Measurements from ENCODE around the gene AK1. TPM values are rescaled to one million over a fixed set of nuclear protein-coding genes. Genes with fewer than 3 reads are reported as not detected.
A peak's percentile ranks its signal among the peaks of the same experiment; 100 is the strongest.

Gene AK1
- total and polyA plus RNA-seq, 9 of the 15 experiments (the other 6 are each of a cell fraction or from before 2014, with no cell fraction given) = 10.1 to 71.8 (median 39.0) TPM

DNA sequence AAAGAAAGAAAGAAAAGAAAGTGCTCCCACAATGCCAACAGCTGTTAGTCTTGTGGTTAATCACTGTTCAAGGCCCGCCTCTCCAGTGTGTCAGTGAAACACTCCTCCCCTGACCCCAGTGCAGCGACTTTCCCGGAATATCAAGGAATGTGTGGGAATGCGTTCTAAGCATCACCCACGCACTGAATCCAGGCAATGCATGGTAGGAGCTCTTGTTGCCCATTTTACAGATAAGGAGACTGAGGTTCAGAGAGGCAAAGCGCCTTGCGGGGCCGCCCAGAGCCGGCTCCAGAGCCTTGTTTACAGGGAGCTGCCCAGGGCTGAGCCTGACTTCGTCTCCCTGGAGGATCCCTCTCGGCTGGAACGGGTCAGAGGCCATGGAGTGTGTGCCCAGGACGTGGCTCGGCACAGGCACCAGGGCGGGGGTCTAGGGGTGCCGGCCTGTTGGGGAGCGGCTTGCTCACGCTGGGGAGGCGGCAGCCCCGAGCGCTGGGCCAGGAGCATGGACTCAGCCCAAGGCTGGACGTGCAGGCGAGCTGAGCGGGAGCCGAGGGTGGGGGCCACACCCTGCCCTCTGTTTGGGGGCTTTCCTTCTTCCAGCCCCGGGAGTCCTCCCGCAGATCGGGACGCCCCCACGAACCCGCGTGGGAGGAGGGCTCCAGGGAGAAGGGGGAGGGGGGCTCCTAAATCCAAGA is 21.1 kb upstream of the AK1 start (continued):
- TF ChIP-seq, protein P1, sequence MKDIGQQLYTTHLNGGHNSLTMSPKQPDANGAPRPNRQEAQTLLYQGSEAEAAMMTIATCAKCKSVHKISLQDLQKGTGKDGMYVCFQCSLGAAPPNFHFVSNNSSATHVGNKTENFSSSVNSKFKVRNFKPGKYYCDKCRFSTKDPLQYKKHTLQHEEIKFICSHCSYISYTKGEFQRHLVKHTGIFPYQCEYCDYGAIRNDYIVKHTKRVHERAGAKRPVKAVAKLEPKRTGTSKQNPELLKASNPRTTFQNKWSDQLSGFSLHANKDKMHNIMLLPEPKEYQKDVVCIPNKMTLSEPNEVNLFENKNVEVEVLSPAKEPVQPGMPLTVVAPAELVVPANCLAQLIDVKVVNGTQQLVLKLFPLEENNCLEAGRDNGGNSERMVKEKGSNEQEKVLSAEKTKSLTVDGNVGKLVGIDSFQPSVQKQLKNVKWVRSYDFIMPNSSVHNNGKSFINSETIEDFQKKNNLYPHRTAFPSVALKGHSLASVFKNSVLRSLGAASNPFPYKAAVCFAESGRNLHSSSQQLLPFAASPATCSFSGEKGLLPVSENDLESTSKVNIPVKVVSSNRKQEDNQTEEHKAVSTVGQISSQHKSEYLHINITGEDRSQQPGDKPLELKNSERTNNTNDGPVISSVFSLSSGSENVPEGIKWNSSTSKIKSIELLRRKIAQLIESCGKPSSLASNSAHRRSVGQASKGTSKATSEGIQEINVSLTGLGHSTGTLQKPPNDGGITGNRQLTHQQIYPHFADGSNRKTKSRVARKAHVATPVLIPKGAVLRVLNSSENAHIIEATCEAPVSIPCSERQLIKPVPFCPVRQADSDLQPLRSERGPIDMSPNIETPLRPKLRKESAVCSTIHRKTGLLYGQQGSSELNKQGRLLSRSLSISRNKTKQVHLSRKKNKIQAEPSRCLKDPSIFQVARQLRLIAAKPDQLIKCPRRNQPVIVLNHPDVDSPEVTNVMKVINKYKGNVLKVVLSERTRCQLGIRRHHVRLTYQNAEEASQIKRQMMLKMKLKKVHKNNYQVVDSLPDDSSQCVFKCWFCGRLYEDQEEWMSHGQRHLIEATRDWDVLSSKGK (CRISPR knock-in tag; IDR thresholded peaks at IDR 0.05) = no peak
- TF ChIP-seq NRF1 (conservative IDR thresholded peaks at IDR 0.05 in 1 of 2, IDR thresholded peaks at IDR 0.05 in 1 of 2) (0 out of 4 replicates have a peak, but pooled peaks of 1 of the 2 experiments have one; percentile 29), ZZZ3 (IDR thresholded peaks at IDR 0.05) (no peak), KDM5B (IDR thresholded peaks at IDR 0.05; ENCODE audit: insufficient replicate concordance, low read depth, low read length) (no peak), ZNF184 (CRISPR knock-in tag; IDR thresholded peaks at IDR 0.05) (no peak), U2AF1 (optimal IDR thresholded peaks at IDR 0.05; ENCODE audit: low read depth, low read length) (no peak), RUNX1 (IDR thresholded peaks at IDR 0.05; ENCODE audit: low read depth) (no peak)
